Mesenchymal stem cell (in vitro differentiated cells and primary cell): Measurements from ENCODE around the gene CCND1.

Experiments used
- DNase-seq: peaks from one replicate; pipeline ENCODE4 v3.0.0-alpha.2; 2013
- H2AFZ ChIP-seq: one replicate; pipeline ENCODE4 v1.6.1; 2013; ENCODE audit warnings: low read depth, mild to moderate bottlenecking, control low read depth, inconsistent platforms, low read length, moderate library complexity
- H2AK5ac ChIP-seq: 2 replicates; pipeline ENCODE4 v1.6.1; 2013; ENCODE audit warnings: low read length, moderate library complexity, mild to moderate bottlenecking, inconsistent platforms; ENCODE audit not compliant: severe bottlenecking
- H2BK120ac ChIP-seq: one replicate; pipeline ENCODE4 v1.6.1; 2013; ENCODE audit warnings: low read depth, mild to moderate bottlenecking, inconsistent platforms, low read length, moderate library complexity
- H2BK12ac ChIP-seq, 2 experiments: one replicate each; pipeline ENCODE4 v1.6.1; 2013; ENCODE audit warnings: inconsistent platforms in 2 of 2, low read length in 2 of 2, mild to moderate bottlenecking in 2 of 2, moderate library complexity in 2 of 2, control low read depth in 1 of 2
- H2BK15ac ChIP-seq: one replicate; pipeline ENCODE4 v1.6.1; 2013; ENCODE audit warnings: mild to moderate bottlenecking, low read depth, inconsistent platforms; ENCODE audit not compliant: poor library complexity, severe bottlenecking
- H2BK5ac ChIP-seq: 2 replicates; pipeline ENCODE4 v1.6.1; 2013; ENCODE audit warnings: low read depth, mild to moderate bottlenecking, low read length, control low read depth, inconsistent platforms; ENCODE audit not compliant: poor library complexity, severe bottlenecking
- H3K14ac ChIP-seq, 2 experiments: one replicate each; pipeline ENCODE4 v1.6.1; 2013; ENCODE audit warnings: inconsistent platforms in 2 of 2, low read length in 2 of 2, control low read depth in 1 of 2, mild to moderate bottlenecking in 1 of 2, moderate library complexity in 1 of 2
- H3K18ac ChIP-seq, 2 experiments: one replicate each; pipeline ENCODE4 v1.6.1; 2013; ENCODE audit warnings: inconsistent platforms in 2 of 2, low read length in 2 of 2, control low read depth in 1 of 2, low read depth in 1 of 2, mild to moderate bottlenecking in 1 of 2
- H3K23ac ChIP-seq, 2 experiments: one replicate each; pipeline ENCODE4 v1.6.1; 2013; ENCODE audit warnings: inconsistent platforms in 2 of 2, low read length in 2 of 2, mild to moderate bottlenecking in 2 of 2, moderate library complexity in 2 of 2, control low read depth in 1 of 2
- H3K27ac ChIP-seq: 2 replicates; pipeline ENCODE4 v1.5.1; 2013; ENCODE audit warnings: mild to moderate bottlenecking, moderate library complexity, low read length, control low read depth, inconsistent platforms; ENCODE audit not compliant: poor library complexity, severe bottlenecking
- H3K27me3 ChIP-seq, 2 experiments: 2 replicates each; pipeline versions ENCODE4 v1.6.1 to v1.7.0; 2013; ENCODE audit warnings: low read length in 2 of 2, mild to moderate bottlenecking in 2 of 2, moderate library complexity in 2 of 2, control low read depth in 1 of 2, inconsistent platforms in 1 of 2; ENCODE audit not compliant: control insufficient read depth in 1 of 2, insufficient read depth in 1 of 2
- H3K36me3 ChIP-seq, 2 experiments: 2 replicates each; pipeline versions ENCODE4 v1.6.1 to v1.7.0; 2013; ENCODE audit warnings: low read length in 2 of 2, control low read depth in 1 of 2, inconsistent platforms in 1 of 2, low read depth in 1 of 2, mild to moderate bottlenecking in 1 of 2; ENCODE audit not compliant: insufficient read depth in 2 of 2, control insufficient read depth in 1 of 2
- H3K4ac ChIP-seq, 2 experiments: one replicate each; pipeline ENCODE4 v1.6.1; 2013; ENCODE audit warnings: inconsistent platforms in 2 of 2, low read length in 2 of 2, mild to moderate bottlenecking in 2 of 2, moderate library complexity in 2 of 2, control low read depth in 1 of 2, low read depth in 1 of 2
- H3K4me1 ChIP-seq: 2 replicates; pipeline ENCODE4 v1.6.1; 2013; ENCODE audit warnings: low read depth, low read length, control low read depth; ENCODE audit not compliant: control insufficient read depth, insufficient read depth
- H3K4me2 ChIP-seq: 2 replicates; pipeline ENCODE4 v1.6.1; 2013; ENCODE audit warnings: low read length, mild to moderate bottlenecking, inconsistent platforms; ENCODE audit not compliant: poor library complexity, severe bottlenecking
- H3K4me3 ChIP-seq, 2 experiments: 2 replicates each; pipeline versions ENCODE4 v1.5.1 to v1.7.0; 2013; ENCODE audit warnings: low read length in 2 of 2, mild to moderate bottlenecking in 2 of 2, control low read depth in 1 of 2, low read depth in 1 of 2; ENCODE audit not compliant: insufficient read depth in 1 of 2
- H3K79me1 ChIP-seq: replicated peaks from 2 replicates; pipeline ENCODE4 v1.6.1; 2013; ENCODE audit warnings: mild to moderate bottlenecking, control low read depth, low read length, inconsistent platforms; ENCODE audit not compliant: poor library complexity, severe bottlenecking
- H3K9ac ChIP-seq: 2 replicates; pipeline ENCODE4 v1.7.0; 2013; ENCODE audit warnings: mild to moderate bottlenecking, low read length, moderate library complexity
- H3K9me3 ChIP-seq: 2 replicates; pipeline ENCODE4 v1.7.0; 2013; ENCODE audit warnings: mild to moderate bottlenecking, low read length; ENCODE audit not compliant: control insufficient read depth
- H4K8ac ChIP-seq: one replicate; pipeline ENCODE4 v1.6.1; 2013; ENCODE audit warnings: inconsistent platforms, mild to moderate bottlenecking, low read length, moderate library complexity
- H4K91ac ChIP-seq: one replicate; pipeline ENCODE4 v1.6.1; 2013; ENCODE audit warnings: mild to moderate bottlenecking, low read length, inconsistent platforms
- WGBS: methylation state at CpG from one replicate; pipeline ENCODE4 v1.1.7; 2013; ENCODE audit warnings: mixed read lengths; 5-methylcytosine and 5-hydroxymethylcytosine counted together

The CCND1 gene

DNA sequence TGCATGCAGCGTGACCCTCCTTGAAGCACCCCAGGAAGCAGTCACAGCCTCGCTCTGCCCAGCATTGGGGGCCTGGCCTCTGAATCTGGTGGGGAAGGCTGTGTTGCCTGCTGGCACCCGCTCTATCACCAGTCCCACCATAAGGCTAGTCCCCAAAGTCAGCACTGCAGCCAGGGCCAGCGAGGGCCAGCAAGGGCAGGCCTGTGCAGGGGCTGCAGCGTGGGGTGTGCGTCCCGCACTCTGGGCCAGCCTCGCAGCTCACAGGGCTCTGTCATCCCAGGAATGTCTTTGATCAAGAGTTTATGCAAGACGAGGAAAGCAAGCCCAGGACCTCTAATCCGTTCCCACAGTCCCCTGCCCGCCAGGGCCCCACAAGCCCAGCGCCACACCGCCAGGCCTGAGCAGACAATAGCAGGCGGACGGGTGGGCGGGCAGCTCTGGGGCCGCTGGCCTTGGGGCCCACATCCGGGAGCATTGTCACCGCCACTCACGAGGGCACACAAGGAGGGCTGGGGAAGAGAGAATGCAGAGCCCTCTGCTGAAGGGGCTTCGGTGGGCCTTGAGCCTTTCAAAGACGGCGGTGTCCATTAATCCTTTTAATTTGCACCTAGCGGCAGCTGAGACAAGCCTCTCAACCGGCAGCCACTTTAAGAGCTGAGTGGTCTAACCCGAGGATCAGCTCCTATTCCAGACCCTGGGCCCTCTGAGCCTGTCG lies 17.1 kb downstream of the CCND1 start:
- Histone ChIP-seq H3K18ac (peak overlapping the region; percentile 45 to 68), H3K4me2 (no peak overlapping the region)

DNA sequence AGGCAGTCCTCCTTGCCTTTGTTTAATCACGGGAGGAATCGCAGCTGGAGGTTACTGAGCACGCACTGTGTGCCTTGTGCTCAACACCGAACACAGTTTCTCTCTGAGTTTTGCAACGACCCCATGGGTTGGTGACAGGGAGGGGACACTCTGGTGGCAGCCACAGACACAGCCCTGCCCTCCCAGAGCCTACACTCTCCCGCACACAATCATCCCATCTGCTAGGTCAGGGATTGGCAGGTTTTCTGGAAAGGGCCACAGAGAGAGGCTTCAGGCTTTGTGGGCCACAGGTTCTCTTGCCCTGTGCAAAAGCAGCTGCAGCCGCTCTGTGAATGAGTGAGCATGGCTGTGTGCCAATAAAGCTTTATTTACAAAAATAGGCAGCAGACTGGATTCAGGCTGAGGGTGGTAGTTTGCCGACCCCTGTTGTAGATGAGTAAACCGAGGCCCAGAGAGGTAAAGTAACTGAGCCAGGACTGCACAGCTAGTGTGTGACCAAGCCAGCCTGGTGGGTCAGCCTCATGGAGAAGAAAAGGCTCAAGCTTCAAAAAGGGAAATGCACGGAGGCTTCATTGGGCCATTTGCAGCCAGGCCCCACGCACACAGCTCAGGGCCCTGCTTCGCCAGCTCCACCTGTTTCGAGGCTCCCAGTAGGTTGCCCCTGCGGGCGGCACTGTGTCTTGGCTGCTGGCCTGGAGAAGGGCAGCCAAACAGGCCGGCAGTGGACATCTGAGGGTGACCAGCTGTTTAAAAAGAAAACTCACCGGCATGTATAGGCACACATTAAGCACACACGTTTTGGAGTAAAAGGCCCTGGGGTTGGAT lies 17.9 kb downstream of the CCND1 start:
- no peaks in the 10 kb centered on the region for H3K27me3 ChIP-seq
- peak overlapping the region in 1 of 2 experiments; percentile 43 for H2BK12ac ChIP-seq
- no peak overlapping the region for H2BK5ac ChIP-seq
- peak overlapping the region; percentile 49 for H4K91ac ChIP-seq
- H3K27ac ChIP-seq = no peak overlapping the region
- DNase-seq = no peak
- H3K23ac ChIP-seq = no peak overlapping the region
- H3K4me1 ChIP-seq = peaks cover 19% of the 10 kb centered on the region
- no peaks in the 10 kb centered on the region for H3K9me3 ChIP-seq
- no peak overlapping the region for H3K9ac ChIP-seq
- H2AK5ac ChIP-seq = no peak overlapping the region
- WGBS = 82% methylated on average over 17 of the region's 18 CpGs
- H3K4me2 ChIP-seq = no peak overlapping the region
- H3K14ac ChIP-seq = peak overlapping the region in 1 of 2 experiments; percentile 71
- H3K4ac ChIP-seq = peak overlapping the region in 1 of 2 experiments; percentile 20
- H2BK120ac ChIP-seq = peak overlapping the region; percentile 24
- peak overlapping the region; percentile 41 for H2BK15ac ChIP-seq
- peak overlapping the region; percentile 70 for H4K8ac ChIP-seq
- H3K18ac ChIP-seq = peak overlapping the region; percentile 45 to 68
- H2AFZ ChIP-seq = peak overlapping the region; percentile 29
- H3K4me3 ChIP-seq = no peak overlapping the region
- peaks cover 21 to 29% of the 10 kb centered on the region in 2 experiments for H3K36me3 ChIP-seq
- H3K79me1 ChIP-seq = no peaks in the 10 kb centered on the region

More for the DNA sequence above, 17.1 kb downstream of the CCND1 start:
- no peak overlapping the region for H2AK5ac ChIP-seq
- H3K9ac ChIP-seq = no peak overlapping the region
- peak overlapping the region in 1 of 2 experiments; percentile 4 for H3K4me3 ChIP-seq
- no peak overlapping the region for H3K27ac ChIP-seq
- H2BK12ac ChIP-seq = peak overlapping the region in 1 of 2 experiments; percentile 37
- peak overlapping the region; percentile 15 to 47 for H3K4ac ChIP-seq
- H3K79me1 ChIP-seq = no peaks in the 10 kb centered on the region
- peak overlapping the region; percentile 29 for H2AFZ ChIP-seq
- H2BK120ac ChIP-seq = no peak overlapping the region
- H4K91ac ChIP-seq = peak overlapping the region; percentile 49
- no peak overlapping the region for H3K23ac ChIP-seq
- H2BK5ac ChIP-seq = no peak overlapping the region
- H3K4me1 ChIP-seq = peaks cover 19% of the 10 kb centered on the region
- WGBS = 48% methylated on average over 27 of the region's 27 CpGs
- H3K9me3 ChIP-seq = no peaks in the 10 kb centered on the region
- H2BK15ac ChIP-seq = no peak overlapping the region
- H3K14ac ChIP-seq = peak overlapping the region in 1 of 2 experiments; percentile 71
- no peaks in the 10 kb centered on the region for H3K27me3 ChIP-seq
- H4K8ac ChIP-seq = peak overlapping the region; percentile 70
- peaks cover 21 to 28% of the 10 kb centered on the region in 2 experiments for H3K36me3 ChIP-seq
- peak; percentile 48 for DNase-seq

DNA sequence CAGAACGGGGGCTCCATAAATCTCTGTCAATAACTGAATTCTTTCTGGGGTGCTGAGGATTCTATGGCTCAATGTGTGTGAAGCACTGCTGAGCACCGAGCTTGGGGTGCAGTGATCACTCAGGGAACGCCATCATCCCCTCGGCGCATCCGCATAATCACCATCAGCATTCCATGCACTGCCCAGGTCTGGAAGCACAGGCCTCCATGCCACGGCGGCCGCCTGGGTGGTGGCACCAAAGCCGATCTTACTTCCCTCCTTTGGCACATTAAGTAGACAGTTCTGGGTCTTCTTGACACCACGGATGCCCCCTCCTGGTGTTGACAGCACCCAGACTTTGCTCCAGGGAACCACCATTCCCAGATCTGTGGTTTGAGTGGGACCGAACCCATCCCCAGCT lies 18.6 kb downstream of the CCND1 start:
- Histone ChIP-seq H2AFZ (no peak overlapping the region), H3K4me2 (no peak overlapping the region), H3K18ac (no peak overlapping the region), H4K8ac (no peak overlapping the region), H3K36me3 (peaks cover 21 to 29% of the 10 kb centered on the region in 2 experiments), H2BK12ac (peak overlapping the region in 1 of 2 experiments; percentile 12), H3K4me1 (peaks cover 17% of the 10 kb centered on the region), H2AK5ac (no peak overlapping the region), H3K4me3 (no peak overlapping the region), H3K9ac (no peak overlapping the region), H3K27ac (no peak overlapping the region), H3K9me3 (no peaks in the 10 kb centered on the region), H2BK120ac (no peak overlapping the region), H3K27me3 (no peaks in the 10 kb centered on the region), H2BK5ac (no peak overlapping the region), H3K79me1 (no peaks in the 10 kb centered on the region), H4K91ac (no peak overlapping the region), H3K14ac (no peak overlapping the region), H3K4ac (no peak overlapping the region), H3K23ac (no peak overlapping the region), H2BK15ac (no peak overlapping the region)
- 97% methylated on average over 11 of the region's 12 CpGs for WGBS
- DNase-seq = no peak

- no peaks in the 10 kb centered on the region for H3K79me1 ChIP-seq
- H3K4me1 ChIP-seq = peaks cover 14% of the 10 kb centered on the region
- no peak overlapping the region for H3K18ac ChIP-seq
- no peak for DNase-seq
- H3K36me3 ChIP-seq = peaks cover 24 to 29% of the 10 kb centered on the region in 2 experiments
- H2BK120ac ChIP-seq = no peak overlapping the region
- no peak overlapping the region for H3K27ac ChIP-seq
- H4K8ac ChIP-seq = no peak overlapping the region
- no peak overlapping the region for H4K91ac ChIP-seq
- H3K4me2 ChIP-seq = no peak overlapping the region
- H3K9me3 ChIP-seq = no peaks in the 10 kb centered on the region
- no peak overlapping the region for H2BK12ac ChIP-seq
- H3K4ac ChIP-seq = no peak overlapping the region
- H2BK5ac ChIP-seq = no peak overlapping the region
- no peak overlapping the region for H3K23ac ChIP-seq
- no peak overlapping the region for H2AK5ac ChIP-seq
- H3K14ac ChIP-seq = no peak overlapping the region
- H3K4me3 ChIP-seq = no peak overlapping the region
- H3K27me3 ChIP-seq = no peaks in the 10 kb centered on the region
- WGBS = 95% methylated on average over 4 of the region's 4 CpGs
- no peak overlapping the region for H2BK15ac ChIP-seq
- no peak overlapping the region for H3K9ac ChIP-seq
- no peak overlapping the region for H2AFZ ChIP-seq
Measured at GRCh38 chr11:69660001-69660500, 19.1 kb downstream of the CCND1 start.
